Ishikawa (cell line): Measurements from ENCODE around the gene TPO.

Experiments
- CREB1 ChIP-seq: IDR thresholded peaks from 2 replicates; pipeline ENCODE4 v1.6.1; 2012; ENCODE audit warnings: low read depth
- EP300 ChIP-seq: IDR thresholded peaks from 2 replicates; pipeline ENCODE4 v1.6.1; 2012; ENCODE audit warnings: borderline replicate concordance
- RAD21 ChIP-seq: IDR thresholded peaks from 2 replicates; pipeline ENCODE4 v1.6.1; 2012; ENCODE audit warnings: low read depth
- ZBTB7A ChIP-seq: IDR thresholded peaks from 2 replicates; pipeline ENCODE4 v1.6.1; 2012; ENCODE audit warnings: low read depth

DNA sequence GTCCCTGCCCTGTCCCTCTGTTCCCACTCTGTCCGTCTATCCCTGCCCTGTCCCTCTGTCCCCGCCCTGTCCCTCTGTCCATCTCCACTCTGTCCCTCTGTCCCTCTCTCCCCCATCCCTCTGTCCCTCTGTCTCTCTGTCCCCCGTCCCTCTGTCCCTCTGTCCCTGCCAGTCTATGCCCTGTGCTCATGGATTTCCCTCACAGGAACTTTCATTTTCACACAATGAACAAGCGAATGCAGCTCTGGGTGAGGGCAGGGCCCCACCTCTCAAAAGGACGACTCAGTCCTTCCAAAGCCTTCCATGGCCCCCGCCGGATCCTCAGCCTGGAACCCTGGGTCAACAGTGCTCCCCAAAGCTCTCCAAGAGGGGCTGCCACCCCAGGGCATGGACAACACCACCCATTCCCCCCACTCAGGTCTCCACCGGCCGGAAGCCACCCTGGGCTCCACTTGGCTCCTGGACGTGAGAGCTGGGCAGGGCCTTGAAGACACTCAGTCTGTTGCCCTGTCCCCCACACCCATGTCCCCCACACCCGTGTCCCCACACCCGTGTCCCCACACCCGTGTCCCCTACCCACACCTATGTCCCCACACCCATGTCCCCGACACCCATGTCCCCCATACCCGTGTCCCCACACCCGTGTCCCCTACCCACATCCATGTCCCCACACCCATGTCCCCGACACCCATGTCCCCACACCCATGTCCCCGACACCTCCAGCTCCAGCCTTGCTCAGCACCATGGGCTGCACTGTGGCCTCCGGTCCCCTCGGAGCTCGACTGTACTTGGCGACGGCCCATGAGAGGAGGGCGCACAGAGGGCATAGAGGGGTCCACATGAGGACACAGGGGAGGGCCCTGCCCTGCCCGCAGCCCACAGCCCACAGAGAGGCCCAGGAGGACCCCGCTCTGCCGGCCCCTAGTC lies 175.1 kb downstream of the TPO start:
- TF ChIP-seq EP300 (no peak), CREB1 (no peak), RAD21 (no peak), ZBTB7A (no peak)
